ENCODE results near the gene SMARCAL1. TPM values are rescaled to one million over a fixed set of nuclear protein-coding genes. Genes with fewer than 3 reads are reported as not detected.
"Not testable (repeated sequence)": the region's sequence is repeated elsewhere in the genome, so short reads cannot be mapped to it uniquely, and the experiment has no call there.

Gene SMARCAL1
- total RNA-seq, 1 experiment from 2014 or later, result 26.4 TPM

DNA sequence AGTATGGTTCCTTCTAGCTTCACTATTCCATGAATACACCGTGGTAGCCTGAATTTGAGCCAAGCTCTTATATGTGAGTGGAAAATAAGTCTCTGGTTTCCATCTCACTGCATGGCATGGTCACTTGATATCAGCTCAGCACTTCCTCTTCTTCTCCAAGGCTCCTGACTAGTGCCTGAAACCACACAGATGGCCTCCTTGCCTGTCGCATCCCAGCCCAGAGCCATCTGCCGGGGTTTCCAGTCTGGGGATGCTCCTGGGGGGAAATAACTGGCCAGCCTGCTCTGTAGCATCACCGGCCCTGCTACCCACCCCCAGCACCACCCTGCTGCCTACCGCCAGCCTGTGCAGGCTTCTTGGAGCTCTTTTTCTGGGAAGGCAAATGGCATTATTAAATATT, 32.3 kb upstream of the SMARCAL1 start:
- H3K4me1 ChIP-seq (ENCODE audit: control insufficient read depth, insufficient read depth, low read length), result no peaks in the 10 kb centered on the region
- intact Hi-C loops (cut with micrococcal nuclease; ENCODE audit: unreplicated experiment) (no loop called here), in situ Hi-C loops (cut with HindIII; ENCODE audit: low pct_unique_long_range_greater_than_20kb, low sequenced_read_pairs) (no loop called here)
- H3K9me3 ChIP-seq (ENCODE audit: control insufficient read depth, insufficient read depth, low read depth, low read length), result no peaks in the 10 kb centered on the region
- H3K36me3 ChIP-seq (ENCODE audit: control insufficient read depth, insufficient read depth, low read length), result no peaks in the 10 kb centered on the region
- no peak overlapping the region for H3K4me3 ChIP-seq (ENCODE audit: low read depth in 2 of 2, low read length in 2 of 2)
- TF ChIP-seq, protein P1, sequence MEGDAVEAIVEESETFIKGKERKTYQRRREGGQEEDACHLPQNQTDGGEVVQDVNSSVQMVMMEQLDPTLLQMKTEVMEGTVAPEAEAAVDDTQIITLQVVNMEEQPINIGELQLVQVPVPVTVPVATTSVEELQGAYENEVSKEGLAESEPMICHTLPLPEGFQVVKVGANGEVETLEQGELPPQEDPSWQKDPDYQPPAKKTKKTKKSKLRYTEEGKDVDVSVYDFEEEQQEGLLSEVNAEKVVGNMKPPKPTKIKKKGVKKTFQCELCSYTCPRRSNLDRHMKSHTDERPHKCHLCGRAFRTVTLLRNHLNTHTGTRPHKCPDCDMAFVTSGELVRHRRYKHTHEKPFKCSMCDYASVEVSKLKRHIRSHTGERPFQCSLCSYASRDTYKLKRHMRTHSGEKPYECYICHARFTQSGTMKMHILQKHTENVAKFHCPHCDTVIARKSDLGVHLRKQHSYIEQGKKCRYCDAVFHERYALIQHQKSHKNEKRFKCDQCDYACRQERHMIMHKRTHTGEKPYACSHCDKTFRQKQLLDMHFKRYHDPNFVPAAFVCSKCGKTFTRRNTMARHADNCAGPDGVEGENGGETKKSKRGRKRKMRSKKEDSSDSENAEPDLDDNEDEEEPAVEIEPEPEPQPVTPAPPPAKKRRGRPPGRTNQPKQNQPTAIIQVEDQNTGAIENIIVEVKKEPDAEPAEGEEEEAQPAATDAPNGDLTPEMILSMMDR (IDR thresholded peaks at IDR 0.05), result no peak
- TF ChIP-seq, protein P2, sequence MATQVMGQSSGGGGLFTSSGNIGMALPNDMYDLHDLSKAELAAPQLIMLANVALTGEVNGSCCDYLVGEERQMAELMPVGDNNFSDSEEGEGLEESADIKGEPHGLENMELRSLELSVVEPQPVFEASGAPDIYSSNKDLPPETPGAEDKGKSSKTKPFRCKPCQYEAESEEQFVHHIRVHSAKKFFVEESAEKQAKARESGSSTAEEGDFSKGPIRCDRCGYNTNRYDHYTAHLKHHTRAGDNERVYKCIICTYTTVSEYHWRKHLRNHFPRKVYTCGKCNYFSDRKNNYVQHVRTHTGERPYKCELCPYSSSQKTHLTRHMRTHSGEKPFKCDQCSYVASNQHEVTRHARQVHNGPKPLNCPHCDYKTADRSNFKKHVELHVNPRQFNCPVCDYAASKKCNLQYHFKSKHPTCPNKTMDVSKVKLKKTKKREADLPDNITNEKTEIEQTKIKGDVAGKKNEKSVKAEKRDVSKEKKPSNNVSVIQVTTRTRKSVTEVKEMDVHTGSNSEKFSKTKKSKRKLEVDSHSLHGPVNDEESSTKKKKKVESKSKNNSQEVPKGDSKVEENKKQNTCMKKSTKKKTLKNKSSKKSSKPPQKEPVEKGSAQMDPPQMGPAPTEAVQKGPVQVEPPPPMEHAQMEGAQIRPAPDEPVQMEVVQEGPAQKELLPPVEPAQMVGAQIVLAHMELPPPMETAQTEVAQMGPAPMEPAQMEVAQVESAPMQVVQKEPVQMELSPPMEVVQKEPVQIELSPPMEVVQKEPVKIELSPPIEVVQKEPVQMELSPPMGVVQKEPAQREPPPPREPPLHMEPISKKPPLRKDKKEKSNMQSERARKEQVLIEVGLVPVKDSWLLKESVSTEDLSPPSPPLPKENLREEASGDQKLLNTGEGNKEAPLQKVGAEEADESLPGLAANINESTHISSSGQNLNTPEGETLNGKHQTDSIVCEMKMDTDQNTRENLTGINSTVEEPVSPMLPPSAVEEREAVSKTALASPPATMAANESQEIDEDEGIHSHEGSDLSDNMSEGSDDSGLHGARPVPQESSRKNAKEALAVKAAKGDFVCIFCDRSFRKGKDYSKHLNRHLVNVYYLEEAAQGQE (IDR thresholded peaks at IDR 0.05; ENCODE audit: insufficient read depth in 1 of 2, low read depth in 2 of 2, low read length in 1 of 2), result no peak
- no peak for TF ChIP-seq SIN3A (IDR thresholded peaks at IDR 0.05; ENCODE audit: borderline replicate concordance, insufficient read depth, low read depth, low read length)
- no peak for TF ChIP-seq TCF7L2 (IDR thresholded peaks at IDR 0.05; ENCODE audit: low read depth, low read length)
- no peak for TF ChIP-seq POLR2AphosphoS5 (IDR thresholded peaks at IDR 0.05; ENCODE audit: low read depth, low read length)
- no peak for DNase-seq (ENCODE audit: low read depth, low spot score)
- no peaks in the 10 kb centered on the region for H3K27me3 ChIP-seq (ENCODE audit: control insufficient read depth, insufficient read depth, low read length)
- ATAC-seq, result no peak
- BruUV-seq (replicated peaks), result no TSS peak
- CTCF ChIA-PET, result interaction anchor here (0.5 kb wide), 1 partner anchor 97 kb away, joined by 7 read pairs; no protein-coding TSS in a partner anchor
- POLR2A ChIA-PET, result no interaction called here
- H3K27ac ChIP-seq (ENCODE audit: low read length), result no peak overlapping the region

DNA sequence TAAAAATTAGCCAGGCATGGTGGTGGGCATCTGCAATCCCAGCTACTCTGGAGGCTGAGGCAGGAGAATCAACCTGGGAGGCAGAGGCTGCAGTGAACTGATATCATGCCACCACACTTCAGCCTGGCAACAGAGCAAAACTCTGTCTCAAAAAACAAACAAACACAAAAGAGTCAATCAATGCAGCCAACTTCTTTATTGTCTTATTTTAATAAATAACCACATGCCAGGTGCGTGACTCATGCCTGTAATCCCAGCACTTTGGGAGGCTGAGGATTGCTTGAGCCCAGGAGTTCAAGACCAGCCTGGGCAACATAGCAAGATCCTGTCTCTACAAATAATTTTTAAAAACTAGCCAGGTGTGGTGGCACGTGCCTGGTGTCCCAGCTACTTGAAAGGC, 27.9 kb upstream of the SMARCAL1 start:
- H3K36me3 ChIP-seq (ENCODE audit: control insufficient read depth, insufficient read depth, low read length); H3K27ac ChIP-seq (ENCODE audit: low read length); H3K9me3 ChIP-seq (ENCODE audit: control insufficient read depth, insufficient read depth, low read depth, low read length); H3K27me3 ChIP-seq (ENCODE audit: control insufficient read depth, insufficient read depth, low read length); in situ Hi-C loops (cut with HindIII; ENCODE audit: low pct_unique_long_range_greater_than_20kb, low sequenced_read_pairs); POLR2A ChIA-PET; DNase-seq (ENCODE audit: low read depth, low spot score); BruUV-seq (replicated peaks); H3K4me1 ChIP-seq (ENCODE audit: control insufficient read depth, insufficient read depth, low read length); H3K4me3 ChIP-seq (ENCODE audit: low read depth in 2 of 2, low read length in 2 of 2); ATAC-seq; intact Hi-C loops (cut with micrococcal nuclease; ENCODE audit: unreplicated experiment); CTCF ChIA-PET: not testable (repeated sequence)

DNA sequence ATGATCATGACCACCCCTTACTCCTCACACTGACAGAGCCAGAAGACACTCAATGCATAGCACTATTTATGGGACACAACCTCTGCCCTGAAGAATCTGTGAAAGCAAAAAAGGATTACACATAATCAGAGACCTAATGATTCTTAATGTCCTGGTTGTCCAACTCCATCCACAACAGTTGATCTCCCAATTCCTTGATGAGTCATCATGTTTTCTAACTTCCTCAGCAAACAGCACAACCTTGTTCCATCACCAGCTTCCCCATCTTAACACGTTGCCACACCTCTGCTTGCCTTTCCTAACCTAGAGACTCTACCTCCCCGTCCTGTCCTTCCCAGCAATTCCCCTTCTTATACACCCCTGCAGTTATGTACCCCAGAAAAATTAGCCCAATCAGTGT, 26.8 kb upstream of the SMARCAL1 start:
- no peak for TF ChIP-seq TCF7L2 (IDR thresholded peaks at IDR 0.05; ENCODE audit: low read depth, low read length)
- no peak for TF ChIP-seq SIN3A (IDR thresholded peaks at IDR 0.05; ENCODE audit: borderline replicate concordance, insufficient read depth, low read depth, low read length)
- TF ChIP-seq, protein P2 (IDR thresholded peaks at IDR 0.05; ENCODE audit: insufficient read depth in 1 of 2, low read depth in 2 of 2, low read length in 1 of 2), result no peak
- no peak for TF ChIP-seq POLR2AphosphoS5 (IDR thresholded peaks at IDR 0.05; ENCODE audit: low read depth, low read length)
- TF ChIP-seq, protein P1 (IDR thresholded peaks at IDR 0.05), result no peak
- Histone ChIP-seq H3K27me3 (ENCODE audit: control insufficient read depth, insufficient read depth, low read length) (no peaks in the 10 kb centered on the region), H3K4me3 (ENCODE audit: low read depth in 2 of 2, low read length in 2 of 2) (no peak overlapping the region), H3K27ac (ENCODE audit: low read length) (no peak overlapping the region), H3K4me1 (ENCODE audit: control insufficient read depth, insufficient read depth, low read length) (no peaks in the 10 kb centered on the region), H3K9me3 (ENCODE audit: control insufficient read depth, insufficient read depth, low read depth, low read length) (no peaks in the 10 kb centered on the region), H3K36me3 (ENCODE audit: control insufficient read depth, insufficient read depth, low read length) (no peaks in the 10 kb centered on the region)
- no peak for ATAC-seq
- no peak for DNase-seq (ENCODE audit: low read depth, low spot score)
- no TSS peak for BruUV-seq (replicated peaks)
- ChIA-PET POLR2A (no interaction called here), CTCF (no interaction called here)
- intact Hi-C loops (cut with micrococcal nuclease; ENCODE audit: unreplicated experiment) (no loop called here), in situ Hi-C loops (cut with HindIII; ENCODE audit: low pct_unique_long_range_greater_than_20kb, low sequenced_read_pairs) (no loop called here)
